ENCODE measurements around the gene ACOT11. TPM values are rescaled to one million over a fixed set of nuclear protein-coding genes. Genes with fewer than 3 reads are reported as not detected.

The ACOT11 gene
- total and polyA plus RNA-seq, 2 of the 13 experiments (the other 11 are each of a cell fraction or from before 2014, with no cell fraction given), result 2.6 to 3.3 TPM

DNA sequence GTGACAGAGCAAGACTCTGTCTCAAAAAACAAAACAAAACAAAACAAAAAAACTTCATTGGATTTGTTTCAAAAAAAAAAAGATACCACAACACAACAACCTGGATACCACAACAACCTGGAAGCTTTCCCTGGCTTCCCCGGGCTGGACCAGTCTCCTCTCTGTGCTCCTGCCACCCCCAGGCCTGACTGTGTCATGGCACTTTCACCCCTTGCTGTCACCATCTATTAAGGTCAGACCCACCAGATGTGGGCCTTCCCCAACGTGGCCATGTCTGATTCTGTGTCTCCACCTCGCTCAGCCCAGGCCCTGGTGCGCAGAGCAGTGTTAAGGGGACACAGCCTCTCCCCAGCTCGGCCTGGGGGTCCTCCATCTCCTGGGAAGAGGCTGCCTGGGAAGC lies 28.3 kb upstream of the ACOT11 start (continued):
- TF ChIP-seq REST (IDR thresholded peaks at IDR 0.05; ENCODE audit: borderline replicate concordance in 1 of 2, low read depth in 1 of 2, low read length in 2 of 2), result no peak
- no peak for TF ChIP-seq NFE2L1 (CRISPR knock-in tag; IDR thresholded peaks at IDR 0.05; ENCODE audit: borderline replicate concordance)
- no peak for TF ChIP-seq ZFP36L1 (CRISPR knock-in tag; IDR thresholded peaks at IDR 0.05)
- no peak for TF ChIP-seq MED1 (CRISPR knock-in tag; IDR thresholded peaks at IDR 0.05)
- TF ChIP-seq THAP7 (CRISPR knock-in tag; IDR thresholded peaks at IDR 0.05), result no peak
- TF ChIP-seq BORCS8-MEF2B (CRISPR knock-in tag; IDR thresholded peaks at IDR 0.05), result no peak
- TF ChIP-seq, protein P1, sequence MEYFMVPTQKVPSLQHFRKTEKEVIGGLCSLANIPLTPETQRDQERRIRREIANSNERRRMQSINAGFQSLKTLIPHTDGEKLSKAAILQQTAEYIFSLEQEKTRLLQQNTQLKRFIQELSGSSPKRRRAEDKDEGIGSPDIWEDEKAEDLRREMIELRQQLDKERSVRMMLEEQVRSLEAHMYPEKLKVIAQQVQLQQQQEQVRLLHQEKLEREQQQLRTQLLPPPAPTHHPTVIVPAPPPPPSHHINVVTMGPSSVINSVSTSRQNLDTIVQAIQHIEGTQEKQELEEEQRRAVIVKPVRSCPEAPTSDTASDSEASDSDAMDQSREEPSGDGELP (IDR thresholded peaks at IDR 0.05; ENCODE audit: borderline replicate concordance, low read depth), result no peak
- TF ChIP-seq SMARCE1 (IDR thresholded peaks at IDR 0.05; ENCODE audit: borderline replicate concordance), result no peak
- TF ChIP-seq XRCC5 (optimal IDR thresholded peaks at IDR 0.05; ENCODE audit: low read length), result peak; percentile 23
- TF ChIP-seq CREB3 (CRISPR knock-in tag; IDR thresholded peaks at IDR 0.05), result no peak
- no peak for TF ChIP-seq GFI1 (CRISPR knock-in tag; IDR thresholded peaks at IDR 0.05; ENCODE audit: borderline replicate concordance)

Measured in HepG2 (cell line).